Stimulated activated naive CD4-positive, alpha-beta T cell treated with Interleukin-2 at 50 U/mL for 16 hours (primary cell): ENCODE measurements around the gene MAB21L3.

Experiments
- DNase-seq: peaks from one replicate; lab custom pipeline; 2025; lab: John Stamatoyannopoulos, UW

Gene MAB21L3

DNA sequence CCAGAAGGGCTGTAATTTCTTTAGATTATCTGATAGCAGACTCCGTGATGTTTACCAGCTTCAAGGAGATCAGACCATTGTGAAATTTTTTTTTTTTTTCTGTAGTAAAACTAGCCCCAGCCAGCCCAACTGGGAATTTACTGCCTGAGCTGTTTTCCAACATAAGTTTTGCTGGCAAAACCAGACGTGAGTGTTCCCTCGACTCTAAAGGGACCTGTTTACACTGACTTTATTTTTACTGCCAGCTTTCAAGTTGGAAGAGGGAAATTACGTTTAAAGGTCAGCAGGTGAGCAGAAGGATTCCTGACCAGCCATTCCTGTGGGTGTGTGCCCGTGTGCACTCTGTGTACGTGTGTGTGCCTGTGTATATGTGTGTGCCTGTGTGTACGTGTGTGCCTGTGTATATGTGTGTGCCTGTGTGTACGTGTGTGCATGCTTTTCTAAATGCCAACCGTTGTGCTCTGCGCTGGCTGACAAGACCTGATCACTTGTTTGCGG lies 374 bp downstream of the MAB21L3 start:
- DNase-seq = no peak

DNA sequence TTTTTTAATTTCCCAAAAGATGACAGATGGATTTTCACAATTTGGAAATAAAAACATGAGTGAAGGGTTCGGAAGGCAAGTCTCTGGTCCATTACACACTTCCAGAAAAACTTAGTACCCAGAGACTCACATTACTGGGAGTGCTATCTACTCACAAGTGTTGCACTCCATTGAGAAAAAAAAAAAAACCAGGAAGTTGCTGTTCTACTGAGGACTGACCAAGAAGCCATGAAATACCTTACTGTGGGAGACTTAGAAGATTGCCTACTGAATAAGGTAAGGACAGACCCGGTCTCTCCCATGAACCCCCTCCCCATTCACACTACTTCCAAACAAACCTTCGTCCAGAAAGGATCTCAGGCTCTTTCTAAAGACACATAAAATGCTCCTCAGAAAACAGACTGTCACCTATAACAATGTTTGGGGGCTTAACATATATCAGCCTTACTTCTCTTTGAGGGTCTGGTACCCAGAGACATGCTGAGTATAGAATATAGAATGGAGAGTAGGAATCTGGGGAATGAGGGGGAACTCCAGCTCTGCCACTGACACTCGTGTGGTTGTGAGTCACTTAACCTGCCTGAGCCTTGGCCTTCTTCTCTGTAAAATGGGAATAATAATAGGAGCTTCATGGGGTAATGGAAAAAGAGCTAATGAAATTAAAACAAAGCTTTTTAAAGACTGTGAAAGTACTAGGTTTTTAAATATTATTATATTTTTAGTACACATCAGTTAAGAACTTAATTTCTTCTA lies 1.4 kb downstream of the MAB21L3 start:
- DNase-seq = no peak

DNA sequence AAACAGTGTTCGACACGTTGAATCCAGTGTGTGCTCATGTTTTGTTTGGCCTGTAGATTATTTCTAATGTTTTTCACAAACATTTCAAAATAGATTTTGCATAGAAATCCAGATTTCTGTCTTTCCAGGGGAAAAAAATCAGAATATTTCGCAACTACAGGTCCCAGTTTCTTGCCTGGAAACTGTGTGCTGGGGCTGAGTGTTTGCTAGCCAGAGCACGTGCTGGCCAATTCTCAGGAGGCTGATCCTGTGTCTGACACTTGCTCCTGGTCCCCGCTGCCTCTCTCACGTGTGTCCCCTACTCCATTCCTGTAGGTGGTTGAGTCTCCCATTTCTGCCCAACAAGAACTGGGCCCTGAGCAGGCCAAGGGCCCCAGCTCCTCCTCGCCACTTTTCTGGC lies 2.4 kb downstream of the MAB21L3 start:
- no peak for DNase-seq

DNA sequence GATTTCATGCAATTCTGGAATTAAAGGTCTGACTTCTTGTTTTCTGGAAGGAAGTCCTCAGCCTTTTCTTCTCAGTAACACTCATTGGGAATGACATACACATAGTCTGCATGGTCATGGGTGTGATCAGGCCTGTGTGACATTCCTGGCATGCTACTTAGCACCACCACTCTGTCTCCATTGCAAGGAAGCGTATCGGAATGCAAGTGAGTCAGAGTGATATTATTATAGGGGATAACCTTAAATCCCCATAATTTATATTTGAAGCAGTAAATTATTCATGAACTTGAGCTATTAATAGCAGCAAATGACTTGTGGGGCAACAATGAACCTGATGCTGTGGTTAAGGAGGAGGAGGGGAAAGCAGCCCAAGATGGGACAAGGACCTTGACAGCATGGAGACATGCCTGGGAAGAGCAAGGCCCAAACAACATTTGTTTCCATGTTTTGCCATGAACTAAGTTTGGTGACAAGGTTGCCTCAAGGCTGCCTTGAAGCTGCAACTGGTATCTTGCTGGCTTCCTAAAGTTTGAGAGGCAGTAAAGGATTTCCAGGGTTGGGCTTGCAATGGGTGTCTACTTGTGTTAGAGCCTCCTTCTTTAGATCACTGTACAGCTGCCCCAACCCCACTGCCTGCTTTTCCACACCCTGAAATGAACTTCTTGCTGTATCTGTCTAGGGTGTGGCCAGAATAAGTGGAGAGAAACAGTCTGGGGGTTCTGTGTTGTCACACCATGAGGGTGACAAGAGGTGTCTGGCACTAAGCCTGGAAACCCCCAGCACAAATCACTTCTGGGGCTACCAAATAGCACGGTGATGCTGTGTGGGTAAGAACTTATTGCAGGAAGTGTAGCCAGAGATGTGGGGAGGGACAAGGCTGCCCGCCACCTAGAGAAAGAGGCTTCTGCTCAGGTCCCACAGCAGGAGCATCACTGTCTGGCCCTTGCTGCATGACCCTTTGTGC lies 4.6 kb downstream of the MAB21L3 start:
- no peak for DNase-seq

DNA sequence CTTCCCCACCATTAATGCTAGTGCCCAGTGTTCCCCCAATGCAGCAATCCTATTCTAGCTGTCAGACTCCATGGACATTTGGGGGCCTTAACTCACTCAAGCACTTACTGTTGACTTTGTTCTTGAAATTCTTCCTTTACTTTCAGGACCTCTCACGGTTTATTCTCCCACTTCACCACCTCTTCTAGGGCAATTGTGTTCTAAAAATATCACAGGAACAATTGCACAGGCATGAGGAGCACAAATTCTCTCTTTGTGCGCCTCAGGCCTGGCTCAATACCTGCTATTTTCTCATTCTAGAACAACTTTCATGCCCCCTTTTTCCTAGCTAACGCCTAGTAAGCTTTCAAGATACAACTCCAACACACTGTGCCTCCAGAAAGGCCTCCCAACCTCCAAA lies 7.3 kb downstream of the MAB21L3 start:
- no peak for DNase-seq

DNA sequence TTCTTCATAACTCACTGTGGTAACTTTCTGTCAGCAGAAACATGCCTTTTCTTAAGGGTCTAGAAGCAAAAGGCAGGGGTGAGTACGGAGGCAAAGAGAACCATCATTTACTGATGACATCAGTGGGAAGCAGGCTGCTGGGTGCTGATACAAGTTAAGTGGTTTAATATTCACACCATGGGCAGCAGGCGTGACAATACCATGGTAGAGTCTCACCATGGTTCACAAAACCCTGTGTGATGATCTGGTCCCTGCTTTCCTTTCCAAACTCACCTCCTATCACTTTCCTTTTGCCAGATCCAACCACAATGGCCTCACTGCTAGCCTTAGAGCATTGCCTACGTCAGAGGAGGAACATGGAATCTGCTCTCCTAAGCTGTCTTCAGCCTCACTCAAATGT lies 8.7 kb downstream of the MAB21L3 start:
- DNase-seq = no peak

DNA sequence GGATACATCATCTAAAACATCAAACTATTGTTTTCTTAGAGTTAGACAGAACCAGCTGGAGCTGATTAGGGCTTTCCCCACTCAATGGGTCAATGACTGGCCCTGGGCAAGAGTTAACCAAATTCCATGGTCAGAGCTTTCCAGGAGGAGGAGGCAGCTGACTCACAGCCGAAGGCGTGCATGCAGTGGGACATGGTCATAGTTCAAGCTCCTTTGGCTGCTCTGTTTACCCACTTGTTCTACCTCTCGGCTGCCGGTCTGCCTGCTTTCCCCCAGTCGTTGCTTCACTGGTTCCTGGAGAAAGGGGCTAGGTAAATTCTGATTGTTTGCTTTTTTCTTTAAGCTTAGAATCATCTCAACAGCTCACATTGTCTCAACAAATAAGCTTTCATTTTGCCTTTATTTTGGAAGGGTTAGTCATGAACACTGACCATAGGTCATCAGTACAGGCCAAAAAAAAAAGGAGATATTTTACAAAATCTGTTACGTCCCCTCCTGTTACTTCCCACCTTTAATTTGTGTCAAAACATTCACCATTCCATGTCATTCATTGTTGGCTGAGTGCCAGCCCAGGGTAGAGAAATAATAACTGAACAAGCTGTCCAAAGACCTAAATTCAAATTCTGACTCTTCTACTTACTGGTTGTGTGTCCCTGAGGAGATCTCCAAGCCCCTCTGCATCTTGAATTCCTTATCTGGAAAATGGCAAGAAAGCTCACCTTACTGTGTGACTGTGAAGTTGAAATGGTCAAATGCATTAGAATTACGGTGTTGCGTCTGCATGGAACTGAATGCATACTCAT lies 12.0 kb downstream of the MAB21L3 start:
- DNase-seq = no peak

DNA sequence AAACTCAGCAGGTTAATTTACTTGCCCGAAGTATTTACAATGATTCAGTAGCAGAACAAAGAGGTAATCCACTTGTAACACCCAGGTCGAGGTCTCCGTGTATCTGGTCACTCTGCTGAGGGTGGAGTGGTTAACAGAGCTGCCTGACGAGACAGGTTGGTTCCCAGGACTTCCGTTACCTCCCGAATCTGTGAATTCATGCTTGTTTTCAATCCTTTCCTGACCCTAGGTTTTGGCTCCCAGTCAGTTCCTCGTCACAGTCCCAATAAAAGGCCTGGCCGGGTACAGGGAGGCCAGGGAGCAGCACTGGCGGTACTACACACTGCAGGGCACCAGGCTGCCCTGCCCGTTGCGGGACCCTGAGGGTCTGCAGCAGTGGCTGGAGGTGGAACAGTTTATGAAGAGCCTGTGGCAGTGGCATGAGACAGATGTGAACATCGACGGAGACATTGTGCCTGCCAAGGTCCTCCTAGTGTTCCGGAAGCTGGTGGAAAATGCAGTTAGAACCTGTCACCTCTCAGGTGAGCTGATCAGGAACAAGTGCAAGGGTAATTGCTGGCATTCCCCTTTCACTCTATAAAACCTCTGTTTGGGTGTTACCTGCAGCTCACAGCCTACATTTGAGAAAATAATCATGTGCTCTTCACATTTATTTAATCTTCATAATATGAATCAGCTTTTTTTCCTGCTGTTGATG lies 12.8 kb downstream of the MAB21L3 start:
- no peak for DNase-seq

DNA sequence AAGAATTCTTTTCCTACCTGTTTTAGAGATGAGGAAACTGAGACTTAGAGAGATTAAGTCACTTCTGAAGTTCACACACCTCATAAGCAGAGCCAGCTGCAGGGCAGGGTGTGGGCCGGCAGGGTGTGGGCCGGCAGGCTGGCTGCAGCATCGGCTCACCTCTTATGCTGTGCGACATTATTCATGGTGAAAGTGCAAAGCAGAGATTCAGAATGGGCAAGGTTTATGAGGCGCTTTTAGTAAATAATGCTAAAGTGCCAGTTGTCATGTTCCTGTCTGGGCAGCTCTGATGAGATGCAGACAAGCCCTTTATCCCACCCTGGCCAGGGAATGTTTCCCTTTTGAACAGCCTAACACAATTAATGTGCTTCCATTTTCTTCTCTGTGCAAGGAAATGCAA lies 14.6 kb downstream of the MAB21L3 start:
- DNase-seq = no peak

DNA sequence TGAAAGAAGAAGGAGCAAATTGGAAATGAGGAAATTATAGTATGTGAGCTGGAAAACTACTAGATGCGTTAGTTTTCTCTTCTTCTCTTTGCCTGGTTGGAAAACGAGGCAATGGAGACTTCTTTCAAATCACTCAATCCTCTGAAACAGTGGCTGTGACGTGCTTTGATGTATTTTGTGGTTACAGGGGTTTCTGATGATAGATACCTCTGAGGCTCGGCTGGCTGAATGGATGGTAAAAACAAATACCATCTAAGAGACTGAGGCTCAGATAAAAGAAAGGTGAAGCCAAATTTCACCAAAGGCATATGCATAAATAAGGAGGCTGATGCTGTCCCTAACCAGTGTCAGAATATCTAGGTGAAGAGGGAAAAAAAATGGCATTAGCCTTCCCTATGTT lies 15.1 kb downstream of the MAB21L3 start:
- no peak for DNase-seq

DNA sequence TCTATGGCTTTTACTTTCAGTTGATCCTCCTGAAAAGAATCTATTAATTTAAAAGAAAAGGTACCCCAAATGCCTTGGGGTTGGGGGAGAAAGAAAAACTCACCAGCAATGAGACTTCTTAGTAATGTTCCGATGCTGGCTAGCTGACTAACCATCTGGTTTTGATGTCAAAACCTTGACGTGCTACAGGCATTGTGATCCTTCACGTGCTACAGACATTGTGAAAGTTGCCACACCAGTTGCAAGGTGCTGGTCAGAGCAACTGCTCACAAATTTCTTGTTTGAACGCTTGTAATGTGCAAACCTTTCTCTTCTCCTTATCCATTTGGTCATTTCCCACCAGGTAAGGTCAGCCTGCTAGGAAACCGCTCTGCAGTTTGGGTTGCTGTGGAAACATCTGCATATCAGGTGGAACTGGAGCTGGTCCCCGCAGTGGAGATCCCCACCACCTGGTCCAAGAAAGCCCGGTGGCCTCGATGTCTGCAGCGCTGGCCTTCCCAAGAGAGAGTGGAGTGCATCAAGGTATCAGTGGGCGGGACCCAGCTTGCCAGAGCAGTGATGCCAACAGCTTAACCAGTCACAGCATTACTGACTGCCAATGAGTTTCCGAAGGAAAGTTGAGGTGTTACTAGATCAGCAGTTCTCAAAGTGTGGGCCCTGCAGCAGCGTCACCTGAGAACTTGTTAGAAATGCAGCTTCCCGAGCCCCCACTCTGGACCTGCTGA lies 16.1 kb downstream of the MAB21L3 start:
- DNase-seq = no peak

DNA sequence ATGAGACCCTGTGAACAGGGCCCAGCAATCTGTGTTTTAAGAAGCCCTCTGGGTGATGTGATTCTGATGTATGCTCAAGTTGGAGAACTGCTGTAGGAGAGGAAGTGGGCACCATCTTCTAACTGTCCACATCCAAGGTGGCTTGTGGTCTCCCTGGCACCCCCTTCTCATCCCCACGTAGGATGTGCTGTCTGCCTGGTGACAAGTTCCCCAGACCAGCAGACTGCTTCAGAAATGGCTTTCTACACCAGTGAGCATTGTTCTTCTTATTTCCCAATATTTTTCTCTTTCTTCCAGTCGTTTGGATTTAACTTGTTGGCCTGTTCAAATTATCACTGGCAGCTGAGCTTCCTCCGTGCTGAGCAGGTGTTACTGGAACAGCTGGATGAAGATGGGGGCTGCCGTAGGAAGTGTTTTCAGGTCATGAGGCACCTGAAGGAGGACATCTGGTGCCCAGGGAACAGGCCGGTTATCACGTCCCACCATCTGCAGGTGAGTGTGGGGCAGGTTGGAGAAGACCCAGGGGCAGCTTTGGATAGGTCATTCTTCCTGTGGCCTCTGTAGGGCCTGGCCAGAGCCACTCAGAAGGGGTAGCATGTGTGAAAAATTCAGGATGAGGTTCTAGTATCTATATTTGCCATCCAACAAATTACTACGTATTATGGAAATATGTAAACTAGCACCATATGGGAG lies 16.8 kb downstream of the MAB21L3 start:
- DNase-seq = no peak

DNA sequence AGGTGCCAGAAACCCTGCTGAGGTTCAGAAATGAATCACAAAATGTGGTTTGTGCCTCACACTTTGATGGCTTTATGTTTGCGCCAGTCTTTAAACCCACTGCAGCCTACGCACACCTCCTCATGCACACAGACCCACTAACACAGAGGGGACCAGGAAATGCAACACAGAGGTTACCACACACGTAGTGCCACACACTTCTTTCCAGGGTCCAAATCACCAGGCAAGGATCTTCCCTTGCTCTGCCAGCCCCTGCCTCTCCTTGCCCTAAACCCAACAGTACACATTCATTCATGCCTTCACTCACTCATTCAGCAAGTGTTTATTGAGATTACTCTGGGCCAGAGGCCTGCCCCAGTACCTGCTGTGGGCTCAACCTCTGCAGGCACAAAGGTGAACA lies 17.5 kb downstream of the MAB21L3 start:
- DNase-seq = peak; percentile 50

DNA sequence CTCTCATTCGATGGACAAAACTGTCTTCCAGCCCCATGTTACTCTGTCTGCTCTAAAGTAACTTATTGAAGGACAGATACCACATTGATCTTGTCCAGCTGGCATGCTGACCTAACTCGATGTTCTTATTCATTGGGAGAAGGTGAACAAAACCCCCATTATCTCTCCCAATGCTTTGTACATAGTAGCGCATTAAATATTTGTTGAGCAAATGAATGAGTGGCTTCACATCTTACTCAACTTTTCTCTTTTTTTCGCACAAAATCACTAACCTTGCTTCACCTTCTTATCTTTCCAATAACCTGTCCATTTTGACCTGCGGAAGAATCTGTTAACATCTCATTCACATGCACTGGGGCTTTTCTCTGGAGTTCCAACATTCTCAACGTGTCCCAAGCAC lies 18.3 kb downstream of the MAB21L3 start:
- DNase-seq = no peak

DNA sequence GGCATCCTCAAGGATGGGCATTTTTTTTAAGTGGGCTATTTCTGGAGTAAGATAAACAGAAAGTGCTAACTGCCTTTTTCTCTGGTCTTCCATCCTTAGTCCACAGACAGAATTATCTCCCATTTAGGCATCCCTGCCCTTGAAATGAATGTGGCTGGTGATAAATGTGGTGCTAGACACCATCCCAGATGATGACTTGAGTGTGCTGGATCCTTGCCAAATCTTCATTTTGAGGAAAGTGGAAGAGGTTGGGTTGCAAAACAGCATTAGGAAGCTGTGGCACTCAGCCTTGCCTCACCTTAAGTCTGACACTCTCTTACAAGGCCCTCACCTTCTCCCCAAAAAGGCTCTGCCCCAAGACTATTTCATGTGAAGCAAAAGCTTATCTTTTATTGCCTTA lies 19.2 kb downstream of the MAB21L3 start:
- DNase-seq = no peak

DNA sequence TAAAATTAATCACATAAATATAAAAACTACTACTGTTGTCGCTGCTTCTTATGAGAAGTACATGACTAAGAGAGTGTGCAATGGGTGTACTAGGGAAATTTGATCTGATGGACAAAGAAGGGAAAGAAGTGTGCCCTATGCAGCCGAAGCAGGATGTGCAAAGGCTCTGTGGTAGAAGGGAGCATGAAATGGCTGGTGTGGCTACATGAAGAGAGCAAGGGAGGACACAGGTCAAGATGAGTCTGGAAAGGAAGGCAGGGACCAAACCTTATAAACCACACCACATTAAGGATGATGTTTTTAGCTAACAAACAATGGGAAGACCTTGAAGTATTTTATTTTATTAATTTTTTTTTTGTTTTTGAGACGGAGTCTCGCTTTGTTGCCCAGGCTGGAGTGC lies 20.0 kb downstream of the MAB21L3 start:
- DNase-seq = no peak

DNA sequence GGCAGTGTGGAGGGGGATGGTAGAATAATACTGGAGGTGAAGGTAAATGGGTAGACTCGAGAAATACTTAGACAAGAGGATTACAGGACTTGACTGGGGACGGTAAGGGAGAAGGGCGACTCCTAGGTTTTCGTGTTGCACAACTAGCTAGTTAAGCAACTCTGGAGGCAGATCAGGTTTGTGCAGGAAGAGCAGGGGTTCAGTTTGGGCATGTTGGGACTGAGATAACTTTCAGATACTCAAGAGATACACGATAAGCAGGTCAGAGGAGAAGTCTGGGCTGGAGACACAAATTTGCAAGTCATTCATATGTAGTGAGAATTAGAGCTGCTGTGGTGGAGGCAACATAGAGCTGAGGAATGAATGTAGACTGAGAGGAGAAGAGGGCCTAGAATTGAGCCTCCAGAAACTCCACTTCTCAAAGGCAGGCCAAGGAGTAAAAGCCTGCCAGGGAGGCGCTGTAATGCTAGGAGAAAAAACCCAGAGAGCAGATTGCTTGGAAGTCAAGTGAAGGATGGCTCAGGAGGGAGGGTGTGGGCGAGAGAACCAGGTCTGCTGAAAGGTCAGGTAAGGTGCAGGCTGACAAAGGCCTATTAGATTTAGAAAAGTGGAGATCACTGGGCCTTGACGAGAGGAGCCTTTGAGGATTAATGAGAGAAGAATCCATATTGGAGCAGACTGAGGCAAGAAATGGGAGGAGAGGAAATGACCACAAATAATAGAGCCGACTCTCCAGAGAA lies 20.8 kb downstream of the MAB21L3 start:
- DNase-seq = no peak

DNA sequence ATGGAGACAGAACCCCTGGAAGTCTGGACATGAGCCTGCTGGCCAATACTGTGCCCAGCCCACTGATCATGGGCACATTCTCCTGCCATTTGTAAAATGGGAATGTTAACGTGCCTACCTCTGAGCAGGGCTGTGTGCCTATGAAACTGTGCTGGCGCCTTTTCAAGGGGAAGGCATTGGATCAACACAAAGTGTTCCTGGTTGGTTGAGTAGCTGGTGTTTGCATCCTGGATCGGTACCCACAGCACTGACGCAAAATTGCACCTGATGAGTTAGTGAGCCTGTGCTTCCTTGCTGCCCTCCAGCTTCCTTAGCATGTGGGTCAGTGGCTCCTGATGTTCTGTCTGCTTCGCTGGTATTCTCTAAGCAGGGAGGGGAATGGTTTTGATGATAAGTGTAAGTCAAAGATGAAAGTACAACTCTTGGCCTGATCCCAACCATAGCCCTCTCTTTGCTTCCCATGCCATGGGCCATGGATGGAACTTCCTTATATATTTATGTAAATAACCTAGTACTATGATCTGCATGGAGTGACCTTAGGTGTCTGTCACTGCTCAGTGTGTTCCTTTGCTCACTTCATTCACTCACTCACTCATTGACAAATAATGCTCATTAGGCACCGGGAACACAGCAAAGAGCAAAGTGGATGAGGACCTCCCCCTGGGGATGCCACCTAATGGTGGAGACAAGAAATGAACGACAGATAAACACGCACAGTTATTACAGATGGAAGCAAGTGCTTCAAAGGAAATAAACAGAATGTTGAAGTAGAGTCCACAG lies 22.7 kb downstream of the MAB21L3 start:
- DNase-seq = no peak

DNA sequence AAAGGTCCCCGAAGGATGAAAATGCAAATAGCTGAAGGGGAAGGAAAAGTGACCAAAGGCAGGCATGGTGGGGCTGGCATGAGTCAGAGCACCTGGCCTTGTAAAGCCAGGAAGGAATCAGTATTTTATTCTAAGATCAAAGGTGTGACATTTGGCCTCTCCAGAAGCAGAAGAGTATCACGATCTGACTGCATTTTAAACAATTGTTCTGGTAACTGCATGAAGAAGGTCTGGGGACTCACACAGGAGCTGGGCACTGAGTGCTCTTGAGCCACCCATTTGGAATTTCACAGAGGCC lies 23.2 kb downstream of the MAB21L3 start:
- no peak for DNase-seq
